Thyroid gland (tissue), 4 donors: ENCODE data around the gene HEATR3. TPM values are rescaled to one million over a fixed set of nuclear protein-coding genes. Genes with fewer than 3 reads are reported as not detected.

Experiments used
- DNase-seq, 2 donors: peaks; one replicate each; pipeline ENCODE4 v3.0.0-alpha.2; 2019
- H3K27ac ChIP-seq, 3 donors: fragments of 200-600 bp; sonication (generic); 1 replicate in 2 of 3; 2 replicates in 1 of 3; pipeline ENCODE4 v1.5.1; 2016 to 2019; ENCODE audit warnings: mild to moderate bottlenecking in 1 of 3, moderate library complexity in 1 of 3
- H3K27me3 ChIP-seq: fragments of 200-600 bp; sonication (generic); one replicate; pipeline ENCODE4 v1.5.1; 2019
- H3K36me3 ChIP-seq, 2 donors: fragments of 200-600 bp; sonication (generic); one replicate each; pipeline ENCODE4 v1.5.1; 2016 to 2019
- H3K4me1 ChIP-seq, 2 donors: fragments of 200-600 bp; sonication (generic); one replicate each; pipeline ENCODE4 v1.5.1; 2017 to 2019
- H3K4me3 ChIP-seq, 3 donors: fragments of 200-600 bp; sonication (generic); replicated peaks in 1 of 3; 1 replicate in 2 of 3; 2 replicates in 1 of 3; pipeline ENCODE4 v1.5.1; 2016; ENCODE audit warnings: mild to moderate bottlenecking in 1 of 3
- H3K9me3 ChIP-seq: fragments of 200-600 bp; sonication (generic); one replicate; pipeline ENCODE4 v1.5.1; 2017
- POLR2A ChIP-seq, 2 donors: fragments of 450-650 bp; IDR thresholded peaks; one replicate each; pipeline ENCODE4 v1.6.1; 2017; ENCODE audit warnings: antibody characterized with exemption in 2 of 2, mild to moderate bottlenecking in 2 of 2, moderate library complexity in 1 of 2
- WGBS, 2 donors: methylation state at CpG; one replicate each; pipeline ENCODE4 v1.1.5; 2017; 5-methylcytosine and 5-hydroxymethylcytosine counted together
- intact Hi-C: fragments of 100-400 bp; cut with DNase I; formaldehyde crosslinking; loops from one replicate; pipeline ENCODE4 v1.15.1; 2023
- total RNA-seq, 4 donors: library from RNA; depleted of rRNA; stranded (reverse); fragments of >200 nt; gene quantifications; one replicate each; pipeline ENCODE4 v1.2.3, GENCODE V29; 2016
- TF ChIP-seq, protein P1 (sequence below), 6 experiments: fragments of 200-600 bp in 3 of 6; fragments of 450-650 bp in 3 of 6; sonication (generic) in 3 of 6; IDR thresholded peaks; one replicate each; pipeline ENCODE4 v1.5.1; 2016 to 2019; ENCODE audit warnings: antibody characterized with exemption in 6 of 6, mild to moderate bottlenecking in 2 of 6, inconsistent platforms in 1 of 6, moderate library complexity in 1 of 6

The HEATR3 gene
- total RNA-seq, 4 donors from 2014 or later: 12.6 to 24.1 (median 17.9) TPM

DNA sequence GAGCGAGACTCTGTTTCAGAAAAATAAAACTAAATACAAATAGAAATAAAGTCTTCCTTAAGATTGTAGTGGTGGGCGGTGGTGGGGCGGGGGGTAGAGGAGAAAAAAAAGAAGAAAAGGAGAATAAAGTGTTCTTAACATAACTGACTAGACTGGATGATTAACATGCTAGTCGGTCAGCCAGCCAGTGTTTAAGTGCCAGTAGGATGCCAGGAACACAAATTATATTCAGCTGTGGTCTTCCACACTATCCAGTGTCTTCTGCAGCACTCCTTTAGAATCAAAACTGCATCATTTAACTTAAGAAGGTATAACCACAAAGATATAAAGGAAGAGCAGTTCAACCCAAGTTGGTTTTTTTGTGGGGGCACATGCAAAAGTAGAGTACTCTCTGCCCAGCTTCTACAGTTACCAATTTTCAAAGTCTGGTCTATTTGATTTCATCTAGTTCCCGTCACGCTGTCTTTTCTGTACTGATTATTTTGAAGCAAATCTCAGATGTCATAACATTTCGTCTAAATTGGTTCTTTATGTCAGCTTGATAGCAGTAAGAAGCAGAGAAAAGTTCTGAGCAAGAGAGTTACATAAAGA lies 15.8 kb downstream of the HEATR3 start:
- no peak for TF ChIP-seq POLR2A (IDR thresholded peaks at IDR 0.05)
- TF ChIP-seq, protein P1, sequence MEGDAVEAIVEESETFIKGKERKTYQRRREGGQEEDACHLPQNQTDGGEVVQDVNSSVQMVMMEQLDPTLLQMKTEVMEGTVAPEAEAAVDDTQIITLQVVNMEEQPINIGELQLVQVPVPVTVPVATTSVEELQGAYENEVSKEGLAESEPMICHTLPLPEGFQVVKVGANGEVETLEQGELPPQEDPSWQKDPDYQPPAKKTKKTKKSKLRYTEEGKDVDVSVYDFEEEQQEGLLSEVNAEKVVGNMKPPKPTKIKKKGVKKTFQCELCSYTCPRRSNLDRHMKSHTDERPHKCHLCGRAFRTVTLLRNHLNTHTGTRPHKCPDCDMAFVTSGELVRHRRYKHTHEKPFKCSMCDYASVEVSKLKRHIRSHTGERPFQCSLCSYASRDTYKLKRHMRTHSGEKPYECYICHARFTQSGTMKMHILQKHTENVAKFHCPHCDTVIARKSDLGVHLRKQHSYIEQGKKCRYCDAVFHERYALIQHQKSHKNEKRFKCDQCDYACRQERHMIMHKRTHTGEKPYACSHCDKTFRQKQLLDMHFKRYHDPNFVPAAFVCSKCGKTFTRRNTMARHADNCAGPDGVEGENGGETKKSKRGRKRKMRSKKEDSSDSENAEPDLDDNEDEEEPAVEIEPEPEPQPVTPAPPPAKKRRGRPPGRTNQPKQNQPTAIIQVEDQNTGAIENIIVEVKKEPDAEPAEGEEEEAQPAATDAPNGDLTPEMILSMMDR (IDR thresholded peaks at IDR 0.05): no peak
- intact Hi-C loops: no loop called here
- DNase-seq: no peak
- Histone ChIP-seq H3K4me3 (no peak overlapping the region), H3K27ac (no peak overlapping the region), H3K4me1 (no peaks in the 10 kb centered on the region), H3K36me3 (peaks cover 16 to 26% of the 10 kb centered on the region in 2 donors), H3K9me3 (no peaks in the 10 kb centered on the region), H3K27me3 (no peaks in the 10 kb centered on the region)
- 94% methylated on average over 7 of the region's 7 CpGs for WGBS, 2 donors

DNA sequence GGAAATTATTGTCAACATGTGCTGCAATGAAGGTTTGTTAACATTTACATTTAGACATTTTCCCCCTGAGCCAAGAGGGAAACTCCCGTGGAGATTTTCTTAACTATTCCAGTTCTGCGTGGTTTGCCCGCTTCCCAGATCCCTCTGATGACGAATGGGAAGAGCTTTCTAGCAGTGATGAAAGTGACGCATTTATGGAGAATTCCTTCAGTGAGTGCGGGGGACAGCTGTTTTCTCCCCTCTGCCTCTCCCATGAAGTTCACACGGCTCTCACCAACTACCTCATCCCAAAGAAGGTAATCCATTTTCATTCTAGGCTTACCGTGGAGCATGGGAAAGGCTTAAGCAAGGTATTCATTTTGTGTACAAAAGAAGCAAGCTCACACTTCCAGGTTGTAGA lies 18.2 kb downstream of the HEATR3 start:
- no peak for DNase-seq
- H3K27me3 ChIP-seq: no peaks in the 10 kb centered on the region
- H3K27ac ChIP-seq: no peak overlapping the region
- WGBS, 2 donors: 91 to 94% methylated on average over 8 of the region's 8 CpGs
- no peak overlapping the region for H3K4me3 ChIP-seq
- no peaks in the 10 kb centered on the region for H3K4me1 ChIP-seq
- H3K36me3 ChIP-seq: peaks cover 23 to 33% of the 10 kb centered on the region in 2 donors
- no peaks in the 10 kb centered on the region for H3K9me3 ChIP-seq
- intact Hi-C loops: no loop called here
- TF ChIP-seq POLR2A (IDR thresholded peaks at IDR 0.05): no peak
- TF ChIP-seq, protein P1 (IDR thresholded peaks at IDR 0.05): no peak

DNA sequence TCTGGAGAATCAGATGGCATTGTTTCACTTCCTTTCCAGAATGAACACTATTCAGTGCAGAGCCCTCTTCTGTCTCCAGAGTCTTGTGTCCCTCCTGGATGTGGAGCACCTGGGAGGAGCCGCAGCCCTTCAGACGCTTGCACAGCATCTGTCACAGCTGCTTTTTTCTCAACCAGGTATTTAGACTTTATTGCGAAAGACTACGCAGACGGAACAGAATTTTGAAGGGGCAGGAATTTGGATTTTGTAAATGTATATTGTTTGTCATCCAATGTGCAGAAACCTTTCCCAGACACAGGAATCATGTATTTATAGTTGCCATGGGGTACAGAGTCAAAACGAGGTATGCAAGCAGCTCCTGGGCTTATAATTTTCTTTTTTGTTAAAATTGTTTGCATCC lies 20.4 kb downstream of the HEATR3 start:
- Histone ChIP-seq H3K4me1 (no peaks in the 10 kb centered on the region), H3K4me3 (no peak overlapping the region), H3K27ac (no peak overlapping the region), H3K27me3 (no peaks in the 10 kb centered on the region), H3K36me3 (peaks cover 16 to 33% of the 10 kb centered on the region in 2 donors), H3K9me3 (no peaks in the 10 kb centered on the region)
- DNase-seq: no peak
- 97 to 98% methylated on average over 6 of the region's 6 CpGs for WGBS, 2 donors
- intact Hi-C loops: no loop called here
- no peak for TF ChIP-seq POLR2A (IDR thresholded peaks at IDR 0.05)
- TF ChIP-seq, protein P1 (IDR thresholded peaks at IDR 0.05): no peak

DNA sequence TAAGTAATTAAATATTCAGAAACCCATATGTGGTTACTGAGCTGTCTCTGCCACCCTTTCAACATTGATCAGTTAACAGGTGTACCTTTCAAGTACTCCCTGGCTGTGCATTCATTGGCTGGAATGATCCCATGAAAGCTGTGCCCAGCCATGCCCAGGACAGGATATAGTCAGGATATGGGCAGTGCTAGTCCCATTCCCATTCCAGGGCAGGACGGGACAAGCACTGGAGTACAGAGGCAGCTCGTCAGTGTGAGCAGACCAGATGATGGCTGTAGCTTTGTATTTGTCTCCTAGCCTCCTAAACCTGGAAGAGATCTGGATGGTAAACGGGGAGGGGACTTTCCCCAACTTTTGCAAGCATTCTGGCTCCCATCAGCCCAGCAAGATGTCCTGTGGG lies 22.5 kb downstream of the HEATR3 start:
- DNase-seq: no peak
- H3K4me1 ChIP-seq: no peaks in the 10 kb centered on the region
- no peak overlapping the region for H3K27ac ChIP-seq
- peaks cover 16 to 33% of the 10 kb centered on the region in 2 donors for H3K36me3 ChIP-seq
- WGBS, 2 donors: 88 to 93% methylated on average over 2 to 3 of the region's 3 CpGs
- intact Hi-C loops: no loop called here
- TF ChIP-seq, protein P1 (IDR thresholded peaks at IDR 0.05): no peak
- TF ChIP-seq POLR2A (IDR thresholded peaks at IDR 0.05): no peak
- no peaks in the 10 kb centered on the region for H3K9me3 ChIP-seq
- no peaks in the 10 kb centered on the region for H3K27me3 ChIP-seq
- H3K4me3 ChIP-seq: no peak overlapping the region

DNA sequence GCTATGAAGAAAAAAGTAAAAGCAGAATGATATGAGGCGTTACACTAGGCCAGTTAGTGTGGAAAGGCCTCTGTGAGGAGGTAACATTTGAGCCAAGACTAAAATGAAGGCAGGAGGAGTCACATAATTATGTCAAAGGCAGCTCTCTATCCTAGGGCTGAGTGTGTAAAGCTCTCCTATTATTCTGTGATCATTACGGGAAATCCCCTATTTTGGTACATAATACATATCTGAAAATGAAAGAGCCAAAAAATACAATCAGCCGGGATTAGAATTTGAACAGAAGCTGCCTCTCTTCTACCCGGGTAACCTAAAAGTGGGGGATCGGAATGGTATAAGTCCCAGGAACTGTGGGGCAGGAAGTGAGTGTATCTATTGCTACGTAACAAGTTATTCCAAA lies 27.1 kb downstream of the HEATR3 start:
- Histone ChIP-seq H3K27me3 (no peaks in the 10 kb centered on the region), H3K9me3 (no peaks in the 10 kb centered on the region), H3K36me3 (peaks cover 0 to 13% of the 10 kb centered on the region in 2 donors), H3K4me3 (no peak overlapping the region), H3K4me1 (no peaks in the 10 kb centered on the region), H3K27ac (no peak overlapping the region)
- 94 to 96% methylated on average over 6 of the region's 6 CpGs for WGBS, 2 donors
- intact Hi-C loops: no loop called here
- no peak for TF ChIP-seq POLR2A (IDR thresholded peaks at IDR 0.05)
- TF ChIP-seq, protein P1 (IDR thresholded peaks at IDR 0.05): no peak
- no peak for DNase-seq
